Endothelial cell of umbilical vein (primary cell): ENCODE data around the gene RPS6KL1.

ENCODE experiments used
- EZH2 ChIP-seq: IDR thresholded peaks from 2 replicates; pipeline ENCODE4 v1.6.1; 2012; ENCODE audit warnings: borderline replicate concordance, low read depth, mild to moderate bottlenecking, moderate library complexity, low read length, inconsistent platforms; ENCODE audit not compliant: severe bottlenecking
- TF ChIP-seq, protein P1 (sequence below), 2 donors: IDR thresholded peaks; 1 replicate in 1 of 2; 2 replicates in 1 of 2; pipeline ENCODE4 v1.5.1; 2011; ENCODE audit warnings: low read length in 2 of 2, mild to moderate bottlenecking in 2 of 2, moderate library complexity in 2 of 2, control low read depth in 1 of 2, inconsistent platforms in 1 of 2, low read depth in 1 of 2; ENCODE audit not compliant: insufficient read depth in 1 of 2; ENCODE audit errors: extremely low read depth in 1 of 2

DNA sequence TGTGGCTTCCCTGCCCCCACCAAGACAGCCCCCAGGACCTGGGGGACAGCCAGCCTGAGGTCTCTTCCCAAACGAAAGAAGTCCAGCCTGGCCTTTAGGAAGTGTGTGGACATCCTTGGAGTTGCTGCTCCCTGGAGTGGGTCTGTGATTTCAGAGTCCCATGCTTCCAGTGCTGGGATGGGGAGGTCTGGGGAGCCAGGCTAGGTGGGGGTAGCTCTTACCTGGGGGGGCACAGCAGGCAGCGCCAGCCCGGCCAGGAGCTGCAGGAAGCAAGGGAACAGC lies 31.8 kb upstream of the RPS6KL1 start:
- TF ChIP-seq, protein P1, sequence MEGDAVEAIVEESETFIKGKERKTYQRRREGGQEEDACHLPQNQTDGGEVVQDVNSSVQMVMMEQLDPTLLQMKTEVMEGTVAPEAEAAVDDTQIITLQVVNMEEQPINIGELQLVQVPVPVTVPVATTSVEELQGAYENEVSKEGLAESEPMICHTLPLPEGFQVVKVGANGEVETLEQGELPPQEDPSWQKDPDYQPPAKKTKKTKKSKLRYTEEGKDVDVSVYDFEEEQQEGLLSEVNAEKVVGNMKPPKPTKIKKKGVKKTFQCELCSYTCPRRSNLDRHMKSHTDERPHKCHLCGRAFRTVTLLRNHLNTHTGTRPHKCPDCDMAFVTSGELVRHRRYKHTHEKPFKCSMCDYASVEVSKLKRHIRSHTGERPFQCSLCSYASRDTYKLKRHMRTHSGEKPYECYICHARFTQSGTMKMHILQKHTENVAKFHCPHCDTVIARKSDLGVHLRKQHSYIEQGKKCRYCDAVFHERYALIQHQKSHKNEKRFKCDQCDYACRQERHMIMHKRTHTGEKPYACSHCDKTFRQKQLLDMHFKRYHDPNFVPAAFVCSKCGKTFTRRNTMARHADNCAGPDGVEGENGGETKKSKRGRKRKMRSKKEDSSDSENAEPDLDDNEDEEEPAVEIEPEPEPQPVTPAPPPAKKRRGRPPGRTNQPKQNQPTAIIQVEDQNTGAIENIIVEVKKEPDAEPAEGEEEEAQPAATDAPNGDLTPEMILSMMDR (IDR thresholded peaks at IDR 0.05; ENCODE audit: extremely low read depth in 1 of 2, insufficient read depth in 1 of 2, low read depth in 1 of 2, low read length in 2 of 2) = no peak
- no peak for TF ChIP-seq EZH2
